Type B pancreatic cell (in vitro differentiated cells): ENCODE measurements around the gene SHANK1. TPM values are rescaled to one million over a fixed set of nuclear protein-coding genes. Genes with fewer than 3 reads are reported as not detected.

Source experiments
- DNase-seq: peaks from one replicate; pipeline ENCODE4 v3.0.0; 2021; ENCODE audit warnings: mixed read lengths; ENCODE audit not compliant: unreplicated experiment; ENCODE audit errors: extremely low spot score
- H3K27ac Mint-ChIP-seq: 2 replicates; pipeline ENCODE4 v1.8.0; 2021; ENCODE audit warnings: mild to moderate bottlenecking, mixed read lengths
- H3K27me3 Mint-ChIP-seq: 2 replicates; pipeline ENCODE4 v1.8.0; 2021; ENCODE audit warnings: mixed read lengths
- H3K36me3 Mint-ChIP-seq: 2 replicates; pipeline ENCODE4 v1.8.0; 2021; ENCODE audit warnings: mixed read lengths
- H3K4me1 Mint-ChIP-seq: one replicate; pipeline ENCODE4 v1.8.0; 2021; ENCODE audit warnings: mixed read lengths; ENCODE audit not compliant: unreplicated experiment
- H3K4me3 Mint-ChIP-seq: 2 replicates; pipeline ENCODE4 v1.8.0; 2021; ENCODE audit warnings: mild to moderate bottlenecking, mixed read lengths
- H3K9me3 Mint-ChIP-seq: 2 replicates; pipeline ENCODE4 v1.8.0; 2021; ENCODE audit warnings: mixed read lengths
- CTCF ChIP-seq: fragments of 200-600 bp; sonication (generic); conservative IDR thresholded peaks from 2 replicates; pipeline ENCODE4 v1.5.0; 2021; ENCODE audit warnings: antibody characterized with exemption, mild to moderate bottlenecking
- total RNA-seq: library from RNA; stranded (reverse); gene quantifications from 2 replicates; pipeline ENCODE4 v1.2.1, GENCODE V29; 2021; ENCODE audit warnings: low replicate concordance

Gene SHANK1
- total RNA-seq, 1 donor from 2014 or later = 7.8 TPM

GRCh38 chr19:50632151-50632835 is 87.3 kb downstream of the SHANK1 start:
- TF ChIP-seq CTCF = no peak
- H3K27me3 Mint-ChIP-seq = peaks cover 50% of the 10 kb centered on the region

GRCh38 chr19:50629801-50630200 is 89.8 kb downstream of the SHANK1 start:
- peaks cover 39% of the 10 kb centered on the region for H3K27me3 Mint-ChIP-seq
- TF ChIP-seq CTCF = no peak
- no peak overlapping the region for H3K27ac Mint-ChIP-seq
- H3K4me1 Mint-ChIP-seq = no peaks in the 10 kb centered on the region
- no peak overlapping the region for H3K4me3 Mint-ChIP-seq
- no peak for DNase-seq
- no peaks in the 10 kb centered on the region for H3K36me3 Mint-ChIP-seq
- no peaks in the 10 kb centered on the region for H3K9me3 Mint-ChIP-seq

More at GRCh38 chr19:50632151-50632835, 87.3 kb downstream of the SHANK1 start:
- H3K27ac Mint-ChIP-seq = no peak overlapping the region
- H3K4me3 Mint-ChIP-seq = no peak overlapping the region
- no peaks in the 10 kb centered on the region for H3K36me3 Mint-ChIP-seq
- H3K9me3 Mint-ChIP-seq = no peaks in the 10 kb centered on the region
- no peak for DNase-seq
- H3K4me1 Mint-ChIP-seq = no peaks in the 10 kb centered on the region

GRCh38 chr19:50629194-50629593 is 90.4 kb downstream of the SHANK1 start:
- no peaks in the 10 kb centered on the region for H3K9me3 Mint-ChIP-seq
- H3K27ac Mint-ChIP-seq = no peak overlapping the region
- H3K4me3 Mint-ChIP-seq = no peak overlapping the region
- peaks cover 39% of the 10 kb centered on the region for H3K27me3 Mint-ChIP-seq
- no peak for TF ChIP-seq CTCF
- no peak for DNase-seq
- H3K4me1 Mint-ChIP-seq = no peaks in the 10 kb centered on the region
- H3K36me3 Mint-ChIP-seq = no peaks in the 10 kb centered on the region

GRCh38 chr19:50628551-50628950 is 91.1 kb downstream of the SHANK1 start:
- TF ChIP-seq CTCF = no peak
- Mint-ChIP-seq H3K4me1 (no peaks in the 10 kb centered on the region), H3K4me3 (no peak overlapping the region), H3K27ac (no peak overlapping the region), H3K9me3 (no peaks in the 10 kb centered on the region), H3K27me3 (peaks cover 39% of the 10 kb centered on the region), H3K36me3 (no peaks in the 10 kb centered on the region)
- no peak for DNase-seq

GRCh38 chr19:50628146-50628545 is 91.5 kb downstream of the SHANK1 start:
- no peaks in the 10 kb centered on the region for H3K36me3 Mint-ChIP-seq
- no peaks in the 10 kb centered on the region for H3K4me1 Mint-ChIP-seq
- H3K27ac Mint-ChIP-seq = no peak overlapping the region
- TF ChIP-seq CTCF = no peak
- no peak for DNase-seq
- H3K9me3 Mint-ChIP-seq = no peaks in the 10 kb centered on the region
- H3K27me3 Mint-ChIP-seq = peaks cover 37% of the 10 kb centered on the region
- H3K4me3 Mint-ChIP-seq = no peak overlapping the region

- H3K9me3 Mint-ChIP-seq = no peaks in the 10 kb centered on the region
Observed at GRCh38 chr19:50626795-50627194, 92.8 kb downstream of the SHANK1 start.

More at GRCh38 chr19:50626795-50627194, 92.8 kb downstream of the SHANK1 start:
- TF ChIP-seq CTCF = no peak
- DNase-seq = no peak
- no peak overlapping the region for H3K27ac Mint-ChIP-seq
- H3K27me3 Mint-ChIP-seq = peaks cover 34% of the 10 kb centered on the region
- H3K4me1 Mint-ChIP-seq = no peaks in the 10 kb centered on the region
- no peaks in the 10 kb centered on the region for H3K36me3 Mint-ChIP-seq
- H3K4me3 Mint-ChIP-seq = no peak overlapping the region
